SK-N-MC (cell line): ENCODE measurements around the gene RBM19.

Source experiments
- EZH2 ChIP-seq: fragments of 200-600 bp; sonication (generic); IDR thresholded peaks from one replicate; pipeline ENCODE4 v1.6.1; 2017; ENCODE audit warnings: antibody characterized with exemption
- FOXP2 ChIP-seq: optimal IDR thresholded peaks from 2 replicates; pipeline ENCODE3; 2011; ENCODE audit warnings: mild to moderate bottlenecking, moderate library complexity; ENCODE audit not compliant: insufficient read depth; ENCODE audit errors: extremely low read length, control extremely low read depth
- POLR2AphosphoS5 ChIP-seq: IDR thresholded peaks from 2 replicates; pipeline ENCODE4 v1.6.1; 2012; ENCODE audit warnings: mild to moderate bottlenecking, low read depth, low read length, borderline replicate concordance

DNA sequence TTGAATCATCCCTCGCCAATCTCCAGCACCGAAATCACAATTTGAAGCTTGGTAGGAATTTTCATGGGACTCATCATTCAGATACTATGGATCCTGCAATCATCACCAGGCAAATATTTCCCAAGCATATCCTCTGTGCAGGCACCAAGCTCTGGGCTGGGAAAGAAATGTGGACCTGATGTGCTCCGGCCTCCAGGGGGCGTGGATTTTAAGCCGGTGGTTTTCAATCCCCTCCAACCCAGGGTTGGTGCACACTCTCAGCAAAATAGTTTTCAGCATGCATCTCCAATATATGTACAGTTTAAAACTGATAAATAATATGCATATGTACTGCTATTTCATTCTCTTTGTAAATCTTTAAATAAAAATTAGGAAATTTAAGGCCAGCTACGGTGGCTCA is 98.9 kb downstream of the RBM19 start:
- TF ChIP-seq EZH2 = no peak
- no peak for TF ChIP-seq POLR2AphosphoS5
- no peak for TF ChIP-seq FOXP2
